ENCODE measurements around the gene CLK2. TPM values are rescaled to one million over a fixed set of nuclear protein-coding genes. Genes with fewer than 3 reads are reported as not detected.
A peak's percentile ranks its signal among the peaks of the same experiment; 100 is the strongest.

Gene CLK2
- total and polyA plus RNA-seq, 2 of the 13 experiments (the other 11 are each of a cell fraction or from before 2014, with no cell fraction given), result 20.1 to 73.5 TPM

- TF ChIP-seq YY1 (IDR thresholded peaks at IDR 0.05; ENCODE audit: insufficient read depth, insufficient replicate concordance, low read depth, low read length), result peak; percentile 78
- peak; percentile 11; the same call in 1 of the 2 replicates for TF ChIP-seq TFE3 (CRISPR knock-in tag; IDR thresholded peaks at IDR 0.05)
- TF ChIP-seq ERF (CRISPR knock-in tag; IDR thresholded peaks at IDR 0.05), result peak; percentile 48; the same call in 1 of the 2 replicates
- TF ChIP-seq PITX1 (CRISPR knock-in tag; IDR thresholded peaks at IDR 0.05), result peak; percentile 41; the same call in 1 of the 2 replicates
- no peak for TF ChIP-seq FOXP1 (IDR thresholded peaks at IDR 0.05)
- TF ChIP-seq FOXP1 (CRISPR knock-in tag; IDR thresholded peaks at IDR 0.05), result peak; percentile 24; the same call in 1 of the 2 replicates
- TF ChIP-seq MAFF (IDR thresholded peaks at IDR 0.05; ENCODE audit: low read depth, low read length), result no peak
- peak; percentile 49; the same call in 1 of the 2 replicates for TF ChIP-seq ZNF124 (CRISPR knock-in tag; IDR thresholded peaks at IDR 0.05)
- TF ChIP-seq ZNF205 (CRISPR knock-in tag; IDR thresholded peaks at IDR 0.05), result 0 out of 2 replicates have a peak, but pooled peaks have one; percentile 17
- 0 out of 2 replicates have a peak, but pooled peaks have one; percentile 38 for TF ChIP-seq TMF1 (CRISPR knock-in tag; IDR thresholded peaks at IDR 0.05; ENCODE audit: low read depth)
- peak; percentile 37 for TF ChIP-seq AGO2 (optimal IDR thresholded peaks at IDR 0.05; ENCODE audit: low read depth, low read length)
- peak; percentile 74; the same call in 1 of the 2 replicates for TF ChIP-seq NFKB2 (CRISPR knock-in tag; IDR thresholded peaks at IDR 0.05; ENCODE audit: borderline replicate concordance)
- 0 out of 2 replicates have a peak, but pooled peaks have one; percentile 75 for TF ChIP-seq HINFP (CRISPR knock-in tag; IDR thresholded peaks at IDR 0.05; ENCODE audit: low read depth)
- TF ChIP-seq NR2F6 (IDR thresholded peaks at IDR 0.05), result 0 out of 2 replicates have a peak, but pooled peaks have one; percentile 30
- TF ChIP-seq NR2F6 (CRISPR knock-in tag; IDR thresholded peaks at IDR 0.05), result no peak
- TF ChIP-seq MEIS2 (CRISPR knock-in tag; IDR thresholded peaks at IDR 0.05), result no peak; the same call in 1 of the 2 replicates
- TF ChIP-seq ZNF816 (CRISPR knock-in tag; IDR thresholded peaks at IDR 0.05; ENCODE audit: borderline replicate concordance), result no peak
- TF ChIP-seq TFDP2 (CRISPR knock-in tag; IDR thresholded peaks at IDR 0.05), result peak; percentile 92
- TF ChIP-seq NCOA5 (CRISPR knock-in tag; IDR thresholded peaks at IDR 0.05), result no peak
- peak; percentile 59; the same call in 1 of the 2 replicates for TF ChIP-seq ZNF605 (CRISPR knock-in tag; IDR thresholded peaks at IDR 0.05)
- TF ChIP-seq HDAC1 (CRISPR knock-in tag; IDR thresholded peaks at IDR 0.05), result peak; percentile 68; the same call in 1 of the 2 replicates
- TF ChIP-seq ZFP91 (CRISPR knock-in tag; IDR thresholded peaks at IDR 0.05; ENCODE audit: borderline replicate concordance), result peak; percentile 75
- TF ChIP-seq ZNF567 (CRISPR knock-in tag; IDR thresholded peaks at IDR 0.05; ENCODE audit: borderline replicate concordance), result 0 out of 2 replicates have a peak, but pooled peaks have one; percentile 45
- TF ChIP-seq ZNF354B (CRISPR knock-in tag; IDR thresholded peaks at IDR 0.05), result no peak
- 0 out of 2 replicates have a peak, but pooled peaks have one; percentile 45 for TF ChIP-seq ZNF749 (CRISPR knock-in tag; IDR thresholded peaks at IDR 0.05; ENCODE audit: borderline replicate concordance)
These were observed 35.5 kb upstream of the CLK2 start, which contains the start of gene FDPS (continued) for GRCh38 chr1:155308493-155309422.

All from HepG2 (cell line).